Endothelial cell of umbilical vein (primary cell): ENCODE measurements around the gene MEPE. TPM values are rescaled to one million over a fixed set of nuclear protein-coding genes. Genes with fewer than 3 reads are reported as not detected.

Source experiments
- BruUV-seq: library from RNA; stranded (reverse); fragments of 400-500 nt; replicated peaks from 2 replicates; lab custom pipeline; 2021; lab: Mats Ljungman, UMichigan
- CTCF ChIA-PET: fragments of 300-600, 350-600 bp; sonication (Branson Sonifier 250); formaldehyde crosslinking; loops from one replicate; lab custom pipeline; 2021; ENCODE audit warnings: antibody characterized with exemption, inconsistent platforms; lab: Charles Lee
- POLR2A ChIA-PET: fragments of 300-600, 350-600 bp; sonication (Branson Sonifier 250); formaldehyde crosslinking; loops from one replicate; lab custom pipeline; 2021; ENCODE audit warnings: antibody characterized with exemption, inconsistent platforms; lab: Charles Lee
- DNase-seq: peaks from one replicate; pipeline ENCODE4 v3.0.0-alpha.2; 2011; ENCODE audit warnings: low read depth, low spot score
- FAIRE-seq: peaks from 2 replicates; lab custom pipeline; 2011; peaks lifted over from hg19 to GRCh38; lab: Jason Lieb, UNC
- H2AFZ ChIP-seq: 2 replicates; pipeline ENCODE4 v1.6.0; 2012; ENCODE audit warnings: low read depth, low read length, control low read depth, inconsistent platforms
- H3K27ac ChIP-seq: 2 replicates; pipeline ENCODE4 v1.5.1; 2011; ENCODE audit warnings: low read depth, mild to moderate bottlenecking, control low read depth, low read length, moderate library complexity; ENCODE audit not compliant: insufficient read depth
- H3K27me3 ChIP-seq, 2 experiments: 2 replicates each; pipeline versions ENCODE4 v1.6.0 to v1.6.1; 2011; ENCODE audit warnings: low read length in 2 of 2, mixed read lengths in 1 of 2; ENCODE audit not compliant: control insufficient read depth in 2 of 2, insufficient read depth in 2 of 2
- H3K36me3 ChIP-seq, 2 experiments: 2 replicates in 1 of 2; 3 replicates in 1 of 2; pipeline ENCODE4 v1.5.1; 2011; ENCODE audit warnings: low read length in 2 of 2, mild to moderate bottlenecking in 1 of 2, moderate library complexity in 1 of 2; ENCODE audit not compliant: control insufficient read depth in 2 of 2, insufficient read depth in 2 of 2; ENCODE audit errors: extremely low read depth in 1 of 2
- H3K4me1 ChIP-seq: 3 replicates; pipeline ENCODE4 v1.5.1; 2011; ENCODE audit warnings: mild to moderate bottlenecking, low read length; ENCODE audit not compliant: control insufficient read depth, insufficient read depth; ENCODE audit errors: extremely low read depth
- H3K4me2 ChIP-seq: 2 replicates; pipeline ENCODE4 v1.6.1; 2011; ENCODE audit warnings: low read length, control low read depth, mixed read lengths; ENCODE audit not compliant: insufficient read depth
- H3K4me3 ChIP-seq, 3 experiments: fragments of 200-600 bp in 1 of 3; sonication (generic), shearing (Covaris generic) in 1 of 3; replicated peaks in 1 of 3; 2 replicates each; pipeline ENCODE4 v1.5.1; 2011 to 2016; ENCODE audit warnings: control low read depth in 3 of 3, low read length in 3 of 3, mild to moderate bottlenecking in 2 of 3, inconsistent platforms in 1 of 3, low read depth in 1 of 3, moderate library complexity in 1 of 3; ENCODE audit not compliant: insufficient read depth in 1 of 3
- H3K79me2 ChIP-seq: 2 replicates; pipeline ENCODE4 v1.6.0; 2012; ENCODE audit warnings: low read length, inconsistent platforms; ENCODE audit not compliant: control insufficient read depth, insufficient read depth
- H3K9ac ChIP-seq: replicated peaks from 2 replicates; pipeline ENCODE3; 2011; ENCODE audit warnings: low read length, control low read depth; ENCODE audit not compliant: insufficient read depth; ENCODE audit errors: extremely low read depth
- H3K9me1 ChIP-seq: replicated peaks from 3 replicates; pipeline ENCODE4 v1.6.0; 2011; ENCODE audit warnings: mild to moderate bottlenecking, low read length; ENCODE audit not compliant: control insufficient read depth, insufficient read depth; ENCODE audit errors: extremely low read depth
- H3K9me3 ChIP-seq: replicated peaks from 2 replicates; pipeline ENCODE4 v1.5.1; 2012; ENCODE audit warnings: low read length, inconsistent platforms; ENCODE audit not compliant: control insufficient read depth, insufficient read depth
- H4K20me1 ChIP-seq: replicated peaks from 2 replicates; pipeline ENCODE3; 2011; ENCODE audit warnings: mild to moderate bottlenecking, low read length; ENCODE audit not compliant: control insufficient read depth, insufficient read depth; ENCODE audit errors: extremely low read depth
- CTCF ChIP-seq, 2 donors: IDR thresholded peaks; 1 replicate in 1 of 2; 2 replicates in 1 of 2; pipeline ENCODE4 v1.5.1; 2011; ENCODE audit warnings: low read length in 2 of 2, mild to moderate bottlenecking in 2 of 2, moderate library complexity in 2 of 2, control low read depth in 1 of 2, inconsistent platforms in 1 of 2, low read depth in 1 of 2; ENCODE audit not compliant: insufficient read depth in 1 of 2; ENCODE audit errors: extremely low read depth in 1 of 2
- EZH2 ChIP-seq: IDR thresholded peaks from 2 replicates; pipeline ENCODE4 v1.6.1; 2012; ENCODE audit warnings: borderline replicate concordance, low read depth, mild to moderate bottlenecking, moderate library complexity, low read length, inconsistent platforms; ENCODE audit not compliant: severe bottlenecking
- FOS ChIP-seq: IDR thresholded peaks from 2 replicates; pipeline ENCODE4 v1.6.1; 2011; ENCODE audit warnings: mild to moderate bottlenecking, low read length, moderate library complexity, borderline replicate concordance; ENCODE audit not compliant: insufficient read depth
- GATA2 ChIP-seq: IDR thresholded peaks from 2 replicates; pipeline ENCODE4 v1.7.0; 2011; ENCODE audit warnings: low read depth, mild to moderate bottlenecking, moderate library complexity, mixed read lengths, low read length; ENCODE audit not compliant: insufficient read length, insufficient read depth
- JUN ChIP-seq: IDR thresholded peaks from 2 replicates; pipeline ENCODE4 v1.6.1; 2011; ENCODE audit warnings: borderline replicate concordance, low read depth; ENCODE audit not compliant: insufficient read length, insufficient read depth
- MAX ChIP-seq: IDR thresholded peaks from 2 replicates; pipeline ENCODE4 v1.6.1; 2011; ENCODE audit not compliant: insufficient read depth, insufficient read length
- MYC ChIP-seq: IDR thresholded peaks from one replicate; pipeline ENCODE4 v1.6.1; 2011; ENCODE audit warnings: mild to moderate bottlenecking, low read depth, low read length
- POLR2A ChIP-seq: IDR thresholded peaks from 2 replicates; pipeline ENCODE4 v1.6.1; 2012; ENCODE audit warnings: low read depth, mild to moderate bottlenecking, control low read depth, low read length
- POLR2AphosphoS5 ChIP-seq: IDR thresholded peaks from 2 replicates; pipeline ENCODE4 v1.6.1; 2012; ENCODE audit warnings: low read depth, mild to moderate bottlenecking, control low read depth, low read length, moderate library complexity; ENCODE audit not compliant: insufficient read depth
- dilution Hi-C: fragments of 300-500 bp; cut with MboI; formaldehyde crosslinking; loops from one replicate; pipeline ENCODE4 v1.15.0; 2019; ENCODE audit warnings: low sequenced_read_pairs; ENCODE audit not compliant: extremely low pct_ligation_motif_present
- intact Hi-C: fragments of 100-400 bp; cut with micrococcal nuclease; formaldehyde crosslinking; loops from one replicate; pipeline ENCODE4 v1.10.0; 2022
- polyA plus RNA-seq, 4 experiments: library from polyadenylated mRNA; depleted of rRNA in 3 of 4; stranded (reverse) in 3 of 4; unstranded in 1 of 4; fragments of >200 nt; gene quantifications; 2 replicates each; pipeline versions ENCODE4 v1.2.1 to v1.2.3, GENCODE V29; 2011 to 2012; ENCODE audit warnings: missing spikeins in 1 of 4
- total RNA-seq: library from RNA; stranded (reverse); gene quantifications from 2 replicates; pipeline ENCODE4 v1.2.3, GENCODE V29; 2021

The MEPE gene
- total and polyA plus RNA-seq, 2 donors (not counting 3 experiments of a cell fraction or from before 2014, with no cell fraction given): not detected

- CTCF ChIA-PET: interaction anchor here (1.6 to 2.2 kb wide), 3 partner anchors 11 to 109 kb away, joined by 5 to 8 read pairs (median 6); no protein-coding TSS in a partner anchor
- BruUV-seq: no TSS peak
- no peaks in the 10 kb centered on the region for H4K20me1 ChIP-seq
- H3K9ac ChIP-seq: no peak overlapping the region
- H3K27me3 ChIP-seq: no peaks in the 10 kb centered on the region
- H3K4me1 ChIP-seq: no peaks in the 10 kb centered on the region
- no peak overlapping the region for H2AFZ ChIP-seq
- no peaks in the 10 kb centered on the region for H3K36me3 ChIP-seq
- dilution Hi-C loops: no loop called here
- no peak overlapping the region for H3K4me2 ChIP-seq
- TF ChIP-seq MYC (no peak), GATA2 (no peak)
- DNase-seq: no peak
- H3K9me3 ChIP-seq: no peaks in the 10 kb centered on the region
- no peak overlapping the region for H3K27ac ChIP-seq
- POLR2A ChIA-PET: no interaction called here
- H3K79me2 ChIP-seq: no peaks in the 10 kb centered on the region
- intact Hi-C loops: no loop called here
- no peak for FAIRE-seq
- H3K9me1 ChIP-seq: no peaks in the 10 kb centered on the region
- H3K4me3 ChIP-seq: no peak overlapping the region
These were observed 31.6 kb downstream of the MEPE start for GRCh38 chr4:87864321-87864720.

GRCh38 chr4:87865288-87865687 lies 32.5 kb downstream of the MEPE start:
- intact Hi-C loops: no loop called here
- BruUV-seq: no TSS peak
- CTCF ChIA-PET: interaction anchor here (1.0 to 2.2 kb wide), 3 partner anchors 12 to 108 kb away, joined by 3 to 6 read pairs (median 5); no protein-coding TSS in a partner anchor
- Histone ChIP-seq H3K27ac (no peak overlapping the region), H4K20me1 (no peaks in the 10 kb centered on the region), H3K4me1 (no peaks in the 10 kb centered on the region), H3K9me1 (no peaks in the 10 kb centered on the region), H3K4me2 (no peak overlapping the region), H3K9ac (no peak overlapping the region), H3K36me3 (no peaks in the 10 kb centered on the region), H2AFZ (no peak overlapping the region), H3K4me3 (no peak overlapping the region), H3K27me3 (no peaks in the 10 kb centered on the region), H3K9me3 (no peaks in the 10 kb centered on the region), H3K79me2 (no peaks in the 10 kb centered on the region)
- FAIRE-seq: no peak
- TF ChIP-seq MAX (no peak), JUN (no peak), EZH2 (no peak), FOS (no peak), CTCF (IDR thresholded peaks at IDR 0.05; ENCODE audit: extremely low read depth in 1 of 2, insufficient read depth in 1 of 2, low read depth in 1 of 2, low read length in 2 of 2) (no peak), POLR2AphosphoS5 (no peak), POLR2A (no peak), MYC (no peak), GATA2 (no peak)
- dilution Hi-C loops: no loop called here
- DNase-seq: peak; percentile 45
- POLR2A ChIA-PET: no interaction called here
